ENCODE measurements around the gene PLAU.
"Not testable (repeated sequence)": the region's sequence is repeated elsewhere in the genome, so short reads cannot be mapped to it uniquely, and the experiment has no call there.

PLAU gene

GRCh38 chr10:73950155-73950948 lies 39.4 kb downstream of the PLAU start:
- no peak for DNase-seq (ENCODE audit: low read depth, low spot score)

DNA sequence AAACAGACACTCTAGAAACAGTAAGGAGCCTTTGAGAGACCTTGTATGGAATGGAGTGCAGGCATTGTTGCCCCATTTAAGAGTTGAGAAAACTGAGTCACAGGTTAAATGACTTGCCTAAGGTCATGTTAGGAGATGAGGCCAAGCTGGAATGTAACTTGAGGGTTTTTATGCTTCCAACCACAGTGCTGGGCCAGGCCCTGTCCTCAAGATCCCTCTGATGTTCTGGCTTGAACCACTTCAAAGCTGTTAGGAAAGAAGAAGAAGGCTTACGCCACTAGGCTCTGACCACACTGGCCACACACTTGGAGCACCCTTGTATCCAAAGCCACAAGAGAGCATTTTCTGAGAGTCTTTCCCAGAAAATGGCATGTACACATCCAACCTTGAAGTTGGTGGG lies 42.7 kb downstream of the PLAU start:
- DNase-seq (ENCODE audit: low read depth, low spot score) = no peak

DNA sequence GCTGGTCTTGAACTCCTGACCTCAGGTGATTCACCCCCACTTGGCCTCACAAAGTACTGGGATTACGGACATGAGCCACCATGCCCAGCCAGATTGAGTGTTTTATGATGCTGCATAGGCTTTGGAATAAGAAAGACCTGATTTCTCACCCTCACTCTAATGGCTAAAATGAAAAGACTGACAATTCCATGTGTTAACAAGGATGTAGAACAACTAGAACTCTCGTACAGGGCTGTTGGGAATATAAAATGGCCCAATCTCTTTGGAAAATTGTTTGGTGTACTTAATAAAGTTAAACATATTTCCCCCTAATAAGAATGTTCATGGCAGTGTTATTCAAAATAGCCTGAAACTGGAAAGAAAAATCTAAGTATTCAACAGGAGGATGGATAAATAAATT lies 43.8 kb downstream of the PLAU start:
- no peak for DNase-seq (ENCODE audit: low read depth, low spot score)

- DNase-seq (ENCODE audit: low read depth, low spot score) = no peak
Observed at GRCh38 chr10:73955719-73956118, 44.8 kb downstream of the PLAU start.

GRCh38 chr10:73956476-73957359 lies 45.8 kb downstream of the PLAU start:
- no peak for DNase-seq (ENCODE audit: low read depth, low spot score)

- DNase-seq (ENCODE audit: low read depth, low spot score) = no peak
Observed at GRCh38 chr10:73959484-73960243, 48.7 kb downstream of the PLAU start.

DNA sequence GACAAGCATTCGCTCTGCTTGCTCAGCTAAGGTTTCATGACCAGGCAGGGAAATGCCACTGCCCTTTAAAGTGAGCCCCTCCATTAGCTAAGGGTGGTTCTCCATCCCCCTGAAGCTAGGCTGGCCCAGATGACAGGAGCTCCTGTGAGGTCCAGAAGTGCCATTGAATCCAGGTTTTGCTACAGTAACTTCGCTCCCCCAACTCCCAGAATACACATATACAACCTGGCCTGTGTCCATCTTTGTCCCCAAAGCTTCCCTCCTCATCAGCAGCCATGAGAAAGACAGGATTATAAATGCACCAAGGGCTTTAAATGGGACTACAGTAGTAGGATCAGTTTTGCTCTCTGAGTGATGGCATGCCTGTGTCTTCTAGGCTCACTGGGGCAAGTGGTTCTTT lies 51.5 kb downstream of the PLAU start:
- DNase-seq (ENCODE audit: low read depth, low spot score) = no peak

DNA sequence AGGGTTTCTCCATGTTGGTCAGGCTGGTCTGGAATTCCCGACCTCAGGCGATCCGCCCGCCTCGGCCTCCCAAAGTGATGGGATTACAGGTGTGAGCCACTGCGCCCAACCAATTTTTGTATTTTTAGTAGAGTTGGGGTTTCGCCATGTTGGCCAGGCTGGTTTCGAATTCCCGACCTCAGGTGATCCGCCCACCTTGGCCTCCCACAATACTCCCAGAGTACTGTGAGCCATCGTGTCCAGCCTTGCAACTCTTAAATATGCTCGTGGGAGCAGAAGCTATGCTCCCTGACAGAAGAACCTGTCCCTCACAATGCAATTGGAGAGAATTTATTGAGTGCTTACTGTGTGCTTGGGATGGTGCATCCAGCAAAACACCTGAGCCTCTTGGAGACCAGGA lies 52.6 kb downstream of the PLAU start:
- DNase-seq (ENCODE audit: low read depth, low spot score) = not testable (repeated sequence)

- DNase-seq (ENCODE audit: low read depth, low spot score) = no peak
Observed at GRCh38 chr10:73964743-73965142, 53.8 kb downstream of the PLAU start.

DNA sequence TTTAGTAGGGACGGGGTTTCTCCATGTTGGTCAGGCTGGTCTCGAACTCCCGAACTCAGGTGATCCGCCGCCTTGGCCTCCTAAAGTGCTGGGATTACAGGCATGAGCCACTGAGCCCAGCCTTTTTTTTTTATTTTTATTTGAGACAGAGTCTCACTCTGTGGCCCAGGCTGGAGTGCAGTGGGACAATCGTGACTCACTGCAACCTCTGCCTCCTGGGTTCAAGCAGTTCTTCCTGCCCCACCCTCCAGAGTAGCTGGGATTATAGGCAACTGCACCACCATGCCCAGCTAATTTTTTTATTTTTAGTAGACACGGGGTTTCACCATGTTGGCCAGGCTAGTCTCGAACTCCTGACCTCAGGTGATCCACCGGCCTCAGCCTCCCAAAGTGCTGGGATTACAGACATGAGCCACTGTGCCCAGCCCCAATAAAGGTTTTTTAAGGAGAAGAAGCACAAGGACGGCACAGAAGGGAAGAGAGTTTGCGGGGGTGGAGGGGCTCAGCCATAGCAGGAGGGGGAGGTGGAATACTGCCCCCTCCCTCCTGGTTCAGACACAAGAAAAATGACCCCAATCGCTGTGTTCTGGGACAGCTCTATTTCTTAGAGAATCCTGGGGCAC lies 54.4 kb downstream of the PLAU start:
- not testable (repeated sequence) for DNase-seq (ENCODE audit: low read depth, low spot score)

GRCh38 chr10:73965890-73966768 lies 55.2 kb downstream of the PLAU start:
- no peak for DNase-seq (ENCODE audit: low read depth, low spot score)

DNA sequence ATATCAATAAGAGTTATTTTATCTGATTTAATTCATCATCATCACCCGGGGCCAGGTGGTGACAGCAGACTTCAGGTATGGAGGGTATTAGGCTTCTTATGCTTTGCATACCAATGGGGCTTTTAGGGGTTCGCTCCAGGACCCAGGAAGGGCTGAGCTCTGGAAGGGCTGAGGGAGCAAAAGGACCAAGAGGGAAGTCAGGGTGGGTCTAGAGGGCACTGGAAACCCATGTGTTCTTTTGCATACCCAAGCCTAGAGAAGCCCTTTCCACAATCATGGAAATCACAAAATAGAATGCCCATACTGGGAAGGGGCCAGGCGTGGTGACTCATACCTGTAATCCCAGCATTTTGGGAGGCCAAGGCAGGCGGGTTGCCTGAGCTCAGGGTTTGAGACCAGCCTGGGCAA lies 56.1 kb downstream of the PLAU start:
- no peak for DNase-seq (ENCODE audit: low read depth, low spot score)

Measured in activated naive CD8-positive, alpha-beta T cell treated with anti-CD3 and anti-CD28 coated beads, Interleukin-2, amount 50 U/mL, for 16 hours (primary cell).